Activated T-helper 2 cell treated with anti-CD3 and anti-CD28 coated beads, Interferon-gamma antibody, Interleukin-2, Interleukin-4, amounts not matched to agents 10 μg/mL and 5 μg/mL and 100 μg/mL, durations not matched to agents 14 hours and 24 hours and 36 hours (primary cell): ENCODE data around the gene PRICKLE4. TPM values are rescaled to one million over a fixed set of nuclear protein-coding genes. Genes with fewer than 3 reads are reported as not detected.

Source experiments
- DNase-seq: peaks from one replicate; pipeline ENCODE4 v3.0.0; 2021; ENCODE audit warnings: low spot score
- H3K27ac Mint-ChIP-seq: one replicate; pipeline ENCODE4 v1.8.0; 2021; ENCODE audit warnings: mixed read lengths
- H3K27me3 Mint-ChIP-seq: one replicate; pipeline ENCODE4 v1.8.0; 2021; ENCODE audit warnings: low read depth, mixed read lengths
- H3K36me3 Mint-ChIP-seq: one replicate; pipeline ENCODE4 v1.8.0; 2021; ENCODE audit warnings: low read depth, mixed read lengths
- H3K4me1 Mint-ChIP-seq: one replicate; pipeline ENCODE4 v1.8.0; 2021; ENCODE audit warnings: low read depth, mixed read lengths
- H3K4me3 Mint-ChIP-seq: one replicate; pipeline ENCODE4 v1.8.0; 2021; ENCODE audit warnings: low read depth, mild to moderate bottlenecking, moderate library complexity, mixed read lengths
- H3K9me3 Mint-ChIP-seq: one replicate; pipeline ENCODE4 v1.8.0; 2021; ENCODE audit warnings: mixed read lengths
- intact Hi-C: fragments of 100-400 bp; cut with micrococcal nuclease; formaldehyde crosslinking; loops from one replicate; pipeline ENCODE4 v1.15.1; 2023
- total RNA-seq: library from RNA; stranded (reverse); gene quantifications from 2 replicates; pipeline ENCODE4 v1.2.3, GENCODE V29; 2022

The PRICKLE4 gene
- total RNA-seq, 1 donor from 2014 or later, result not detected

- peaks cover 10% of the 10 kb centered on the region for H3K4me1 Mint-ChIP-seq
- intact Hi-C loops, result loop anchor here (10.0 kb wide), 1 partner anchor 66 kb away; no protein-coding TSS in a partner anchor
- no peak overlapping the region for H3K4me3 Mint-ChIP-seq
- peaks cover 18% of the 10 kb centered on the region for H3K36me3 Mint-ChIP-seq
- no peak for DNase-seq
- no peak overlapping the region for H3K27ac Mint-ChIP-seq
- no peaks in the 10 kb centered on the region for H3K27me3 Mint-ChIP-seq
- no peaks in the 10 kb centered on the region for H3K9me3 Mint-ChIP-seq
These were observed 10.1 kb upstream of the PRICKLE4 start for GRCh38 chr6:41770381-41771057.

GRCh38 chr6:41771058-41771983, 9.3 kb upstream of the PRICKLE4 start:
- Mint-ChIP-seq H3K9me3 (no peaks in the 10 kb centered on the region), H3K27me3 (no peaks in the 10 kb centered on the region), H3K27ac (no peak overlapping the region), H3K36me3 (peaks cover 18% of the 10 kb centered on the region), H3K4me3 (no peak overlapping the region), H3K4me1 (peaks cover 10% of the 10 kb centered on the region)
- DNase-seq, result no peak
- intact Hi-C loops, result loop anchor here (10.0 kb wide), 1 partner anchor 67 kb away; no protein-coding TSS in a partner anchor

- no peak overlapping the region for H3K4me3 Mint-ChIP-seq
- no peak for DNase-seq
- no peaks in the 10 kb centered on the region for H3K27me3 Mint-ChIP-seq
- no peaks in the 10 kb centered on the region for H3K9me3 Mint-ChIP-seq
- intact Hi-C loops, result loop anchor here (5.0 to 10.0 kb wide), 3 partner anchors 70 to 392 kb away; no protein-coding TSS in a partner anchor
- H3K4me1 Mint-ChIP-seq, result peaks cover 7% of the 10 kb centered on the region
- peaks cover 18% of the 10 kb centered on the region for H3K36me3 Mint-ChIP-seq
- no peak overlapping the region for H3K27ac Mint-ChIP-seq
These were observed 5.7 kb upstream of the PRICKLE4 start for GRCh38 chr6:41774841-41775240.

- H3K27me3 Mint-ChIP-seq, result no peaks in the 10 kb centered on the region
- no peaks in the 10 kb centered on the region for H3K9me3 Mint-ChIP-seq
- peaks cover 18% of the 10 kb centered on the region for H3K36me3 Mint-ChIP-seq
- no peak for DNase-seq
- H3K4me1 Mint-ChIP-seq, result peaks cover 7% of the 10 kb centered on the region
- H3K4me3 Mint-ChIP-seq, result no peak overlapping the region
- intact Hi-C loops, result loop anchor here (5.0 to 10.0 kb wide), 3 partner anchors 71 to 392 kb away; no protein-coding TSS in a partner anchor
- H3K27ac Mint-ChIP-seq, result no peak overlapping the region
These were observed 5.2 kb upstream of the PRICKLE4 start for GRCh38 chr6:41775293-41775882.

GRCh38 chr6:41777551-41778285, 2.9 kb upstream of the PRICKLE4 start:
- peaks cover 9% of the 10 kb centered on the region for H3K36me3 Mint-ChIP-seq
- peaks cover 5% of the 10 kb centered on the region for H3K27me3 Mint-ChIP-seq
- H3K9me3 Mint-ChIP-seq, result no peaks in the 10 kb centered on the region
- H3K27ac Mint-ChIP-seq, result no peak overlapping the region
- no peak for DNase-seq
- peaks cover 14% of the 10 kb centered on the region for H3K4me1 Mint-ChIP-seq
- peak overlapping the region; percentile 93 for H3K4me3 Mint-ChIP-seq
- intact Hi-C loops, result loop anchor here (5.0 to 10.0 kb wide), 3 partner anchors 73 to 390 kb away; no protein-coding TSS in a partner anchor

GRCh38 chr6:41778895-41779294, 1.7 kb upstream of the PRICKLE4 start:
- intact Hi-C loops, result loop anchor here (5.0 to 10.0 kb wide), 3 partner anchors 74 to 388 kb away; no protein-coding TSS in a partner anchor
- H3K36me3 Mint-ChIP-seq, result peaks cover 9% of the 10 kb centered on the region
- no peak for DNase-seq
- H3K9me3 Mint-ChIP-seq, result no peaks in the 10 kb centered on the region
- H3K4me1 Mint-ChIP-seq, result peaks cover 14% of the 10 kb centered on the region
- peak overlapping the region; percentile 18 for H3K27ac Mint-ChIP-seq
- H3K27me3 Mint-ChIP-seq, result peaks cover 8% of the 10 kb centered on the region
- peak overlapping the region; percentile 93 for H3K4me3 Mint-ChIP-seq

GRCh38 chr6:41779336-41779735, 1.2 kb upstream of the PRICKLE4 start:
- no peaks in the 10 kb centered on the region for H3K9me3 Mint-ChIP-seq

GRCh38 chr6:41779788-41780550, 613 bp upstream of the PRICKLE4 start, which contains the start of gene FRS3:
TSS of gene FRS3 (minus strand) at chr6:41779900. CDS start at chr6:41776987, 2,913 bp downstream.
- Mint-ChIP-seq H3K9me3 (no peaks in the 10 kb centered on the region), H3K36me3 (peaks cover 4% of the 10 kb centered on the region), H3K4me1 (peaks cover 14% of the 10 kb centered on the region), H3K4me3 (peak within 1 kb of the TSS; percentile 93), H3K27me3 (peaks cover 8% of the 10 kb centered on the region), H3K27ac (peak within 1 kb of the TSS; percentile 67)
- intact Hi-C loops, result loop anchor here (1.0 to 10.0 kb wide), 6 partner anchors 45 to 782 kb away; partner anchors contain the start of genes TFEB and UBR2
- DNase-seq, result peak; percentile 98

More at GRCh38 chr6:41779336-41779735, 1.2 kb upstream of the PRICKLE4 start:
- Mint-ChIP-seq H3K36me3 (peaks cover 6% of the 10 kb centered on the region), H3K4me3 (peak overlapping the region; percentile 93), H3K27me3 (peaks cover 8% of the 10 kb centered on the region), H3K27ac (peak overlapping the region; percentile 18), H3K4me1 (peaks cover 14% of the 10 kb centered on the region)
- DNase-seq, result no peak
- intact Hi-C loops, result loop anchor here (5.0 to 10.0 kb wide), 3 partner anchors 75 to 388 kb away; no protein-coding TSS in a partner anchor

GRCh38 chr6:41781366-41781730, 766 bp downstream of the PRICKLE4 start:
- no peaks in the 10 kb centered on the region for H3K36me3 Mint-ChIP-seq
- intact Hi-C loops, result loop anchor here (5.0 kb wide), 1 partner anchor 781 kb away; the partner anchor contains the start of gene UBR2
- H3K9me3 Mint-ChIP-seq, result no peaks in the 10 kb centered on the region

GRCh38 chr6:41783106-41783780, 2.7 kb downstream of the PRICKLE4 start:
- H3K36me3 Mint-ChIP-seq, result peaks cover 3% of the 10 kb centered on the region
- H3K9me3 Mint-ChIP-seq, result no peaks in the 10 kb centered on the region
- H3K27me3 Mint-ChIP-seq, result peaks cover 8% of the 10 kb centered on the region
- H3K4me1 Mint-ChIP-seq, result peaks cover 15% of the 10 kb centered on the region
- H3K27ac Mint-ChIP-seq, result no peak overlapping the region
- no peak for DNase-seq
- H3K4me3 Mint-ChIP-seq, result no peak overlapping the region
- intact Hi-C loops, result loop anchor here (5.0 kb wide), 1 partner anchor 779 kb away; the partner anchor contains the start of gene UBR2

More at GRCh38 chr6:41781366-41781730, 766 bp downstream of the PRICKLE4 start:
- Mint-ChIP-seq H3K4me1 (peaks cover 14% of the 10 kb centered on the region), H3K4me3 (peak overlapping the region; percentile 68), H3K27ac (no peak overlapping the region), H3K27me3 (peaks cover 8% of the 10 kb centered on the region)
- DNase-seq, result no peak
